GM15510 (cell line): ENCODE measurements around the gene CACNA1D.

Experiments
- POLR2A ChIP-seq: IDR thresholded peaks from 3 replicates; pipeline ENCODE4 v1.6.1; 2011; ENCODE audit warnings: borderline replicate concordance; ENCODE audit not compliant: insufficient read length; ENCODE audit errors: extremely low read depth

CACNA1D gene

GRCh38 chr3:53493963-53494791, at the start of gene CACNA1D:
CACNA1D (plus strand) TSS chr3:53494611; CDS start chr3:53495167, 556 bp downstream.
- no peak for TF ChIP-seq POLR2A

- no peak for TF ChIP-seq POLR2A
These were observed 37.3 kb upstream of the CACNA1D start for GRCh38 chr3:53457068-53457467.

GRCh38 chr3:53460326-53460725, 34.1 kb upstream of the CACNA1D start:
- no peak for TF ChIP-seq POLR2A

- no peak for TF ChIP-seq POLR2A
These were observed 30.0 kb upstream of the CACNA1D start for GRCh38 chr3:53464424-53464823.

- TF ChIP-seq POLR2A = no peak
These were observed 21.0 kb upstream of the CACNA1D start for GRCh38 chr3:53473422-53473821.

GRCh38 chr3:53478166-53478830, 16.1 kb upstream of the CACNA1D start:
- no peak for TF ChIP-seq POLR2A

GRCh38 chr3:53478921-53479664, 15.3 kb upstream of the CACNA1D start:
- no peak for TF ChIP-seq POLR2A

GRCh38 chr3:53482227-53482626, 12.2 kb upstream of the CACNA1D start:
- TF ChIP-seq POLR2A = no peak

- no peak for TF ChIP-seq POLR2A
These were observed 10.6 kb upstream of the CACNA1D start for GRCh38 chr3:53483821-53484220.

- TF ChIP-seq POLR2A = no peak
These were observed 9.4 kb upstream of the CACNA1D start for GRCh38 chr3:53484984-53485383.

GRCh38 chr3:53485675-53486403, 8.6 kb upstream of the CACNA1D start:
- TF ChIP-seq POLR2A = no peak

- TF ChIP-seq POLR2A = no peak
These were observed 7.3 kb upstream of the CACNA1D start for GRCh38 chr3:53486961-53487654.

- no peak for TF ChIP-seq POLR2A
These were observed 5.0 kb upstream of the CACNA1D start for GRCh38 chr3:53489386-53489785.
